ENCODE results near the gene OR2D3. TPM values are rescaled to one million over a fixed set of nuclear protein-coding genes. Genes with fewer than 3 reads are reported as not detected.
A peak's percentile ranks its signal among the peaks of the same experiment; 100 is the strongest.

OR2D3 gene
- polyA plus RNA-seq, 1 of the 3 experiments (the other 2 are of a cell fraction), result not detected

DNA sequence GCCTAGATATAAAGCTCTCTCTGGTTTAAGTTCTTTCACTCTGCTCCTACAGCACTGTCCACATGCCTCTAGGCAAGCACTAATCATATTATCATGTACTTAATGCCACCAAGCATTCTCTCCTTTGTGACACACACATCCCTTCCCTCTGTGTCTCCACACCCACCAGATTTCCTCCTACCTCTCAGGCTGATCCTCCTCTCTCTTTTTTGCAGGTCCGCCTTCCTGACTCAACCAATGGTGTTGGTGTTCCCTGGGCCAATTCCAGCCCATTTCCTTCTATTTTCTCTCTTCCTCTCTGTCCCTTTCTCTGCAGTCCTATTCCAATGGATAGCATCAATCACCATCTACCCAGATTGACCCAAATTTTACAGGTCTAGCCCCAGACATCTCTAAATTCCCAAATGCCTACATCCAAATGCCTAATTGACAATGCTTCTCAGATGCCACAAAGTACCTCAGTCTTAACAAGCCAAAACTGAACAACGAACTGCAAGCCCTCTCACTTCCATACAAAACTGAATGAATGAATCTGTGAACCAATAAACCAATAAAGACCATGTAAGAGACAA lies 4.9 kb downstream of the OR2D3 start:
- peak overlapping the region; percentile 95 for H3K4me2 ChIP-seq
- 52% methylated on average over 2 of the region's 2 CpGs for WGBS (ENCODE audit: low lambda C conversion rate)
- no peaks in the 10 kb centered on the region for H4K20me1 ChIP-seq (ENCODE audit: insufficient read depth)
- no peaks in the 10 kb centered on the region for H3F3A ChIP-seq (replicated peaks; ENCODE audit: insufficient read depth)
- no peaks in the 10 kb centered on the region for H3K27me3 ChIP-seq (ENCODE audit: insufficient read depth)
- H2AFZ ChIP-seq (ENCODE audit: low read depth), result peak overlapping the region; percentile 96
- POLR2A ChIA-PET, result no interaction called here
- peak overlapping the region; percentile 53 to 72 for H3K4me3 ChIP-seq (ENCODE audit: low read depth in 2 of 2, low read length in 1 of 2)
- TF ChIP-seq, protein P1, sequence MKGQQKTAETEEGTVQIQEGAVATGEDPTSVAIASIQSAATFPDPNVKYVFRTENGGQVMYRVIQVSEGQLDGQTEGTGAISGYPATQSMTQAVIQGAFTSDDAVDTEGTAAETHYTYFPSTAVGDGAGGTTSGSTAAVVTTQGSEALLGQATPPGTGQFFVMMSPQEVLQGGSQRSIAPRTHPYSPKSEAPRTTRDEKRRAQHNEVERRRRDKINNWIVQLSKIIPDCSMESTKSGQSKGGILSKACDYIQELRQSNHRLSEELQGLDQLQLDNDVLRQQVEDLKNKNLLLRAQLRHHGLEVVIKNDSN (IDR thresholded peaks at IDR 0.05; ENCODE audit: borderline replicate concordance, low read depth), result no peak
- TF ChIP-seq, protein P2, sequence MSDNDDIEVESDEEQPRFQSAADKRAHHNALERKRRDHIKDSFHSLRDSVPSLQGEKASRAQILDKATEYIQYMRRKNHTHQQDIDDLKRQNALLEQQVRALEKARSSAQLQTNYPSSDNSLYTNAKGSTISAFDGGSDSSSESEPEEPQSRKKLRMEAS (IDR thresholded peaks at IDR 0.05; ENCODE audit: low read depth), result no peak
- no peak for TF ChIP-seq POLR2AphosphoS5 (IDR thresholded peaks at IDR 0.05; ENCODE audit: low read depth, low read length)
- TF ChIP-seq CHD2 (IDR thresholded peaks at IDR 0.05; ENCODE audit: low read length, partially characterized antibody), result no peak
- TF ChIP-seq, protein P3, sequence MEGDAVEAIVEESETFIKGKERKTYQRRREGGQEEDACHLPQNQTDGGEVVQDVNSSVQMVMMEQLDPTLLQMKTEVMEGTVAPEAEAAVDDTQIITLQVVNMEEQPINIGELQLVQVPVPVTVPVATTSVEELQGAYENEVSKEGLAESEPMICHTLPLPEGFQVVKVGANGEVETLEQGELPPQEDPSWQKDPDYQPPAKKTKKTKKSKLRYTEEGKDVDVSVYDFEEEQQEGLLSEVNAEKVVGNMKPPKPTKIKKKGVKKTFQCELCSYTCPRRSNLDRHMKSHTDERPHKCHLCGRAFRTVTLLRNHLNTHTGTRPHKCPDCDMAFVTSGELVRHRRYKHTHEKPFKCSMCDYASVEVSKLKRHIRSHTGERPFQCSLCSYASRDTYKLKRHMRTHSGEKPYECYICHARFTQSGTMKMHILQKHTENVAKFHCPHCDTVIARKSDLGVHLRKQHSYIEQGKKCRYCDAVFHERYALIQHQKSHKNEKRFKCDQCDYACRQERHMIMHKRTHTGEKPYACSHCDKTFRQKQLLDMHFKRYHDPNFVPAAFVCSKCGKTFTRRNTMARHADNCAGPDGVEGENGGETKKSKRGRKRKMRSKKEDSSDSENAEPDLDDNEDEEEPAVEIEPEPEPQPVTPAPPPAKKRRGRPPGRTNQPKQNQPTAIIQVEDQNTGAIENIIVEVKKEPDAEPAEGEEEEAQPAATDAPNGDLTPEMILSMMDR (IDR thresholded peaks at IDR 0.05), result no peak
- TF ChIP-seq EZH2phosphoT487 (IDR thresholded peaks at IDR 0.05; ENCODE audit: borderline replicate concordance, low read depth), result no peak
- no peak for TF ChIP-seq EP300 (IDR thresholded peaks at IDR 0.05; ENCODE audit: borderline replicate concordance in 1 of 2, low read depth in 1 of 2, low read length in 1 of 2)
- TF ChIP-seq ELF1 (IDR thresholded peaks at IDR 0.05), result no peak
- TF ChIP-seq MXI1 (IDR thresholded peaks at IDR 0.05; ENCODE audit: low read depth, low read length), result no peak
- TF ChIP-seq, protein P4, sequence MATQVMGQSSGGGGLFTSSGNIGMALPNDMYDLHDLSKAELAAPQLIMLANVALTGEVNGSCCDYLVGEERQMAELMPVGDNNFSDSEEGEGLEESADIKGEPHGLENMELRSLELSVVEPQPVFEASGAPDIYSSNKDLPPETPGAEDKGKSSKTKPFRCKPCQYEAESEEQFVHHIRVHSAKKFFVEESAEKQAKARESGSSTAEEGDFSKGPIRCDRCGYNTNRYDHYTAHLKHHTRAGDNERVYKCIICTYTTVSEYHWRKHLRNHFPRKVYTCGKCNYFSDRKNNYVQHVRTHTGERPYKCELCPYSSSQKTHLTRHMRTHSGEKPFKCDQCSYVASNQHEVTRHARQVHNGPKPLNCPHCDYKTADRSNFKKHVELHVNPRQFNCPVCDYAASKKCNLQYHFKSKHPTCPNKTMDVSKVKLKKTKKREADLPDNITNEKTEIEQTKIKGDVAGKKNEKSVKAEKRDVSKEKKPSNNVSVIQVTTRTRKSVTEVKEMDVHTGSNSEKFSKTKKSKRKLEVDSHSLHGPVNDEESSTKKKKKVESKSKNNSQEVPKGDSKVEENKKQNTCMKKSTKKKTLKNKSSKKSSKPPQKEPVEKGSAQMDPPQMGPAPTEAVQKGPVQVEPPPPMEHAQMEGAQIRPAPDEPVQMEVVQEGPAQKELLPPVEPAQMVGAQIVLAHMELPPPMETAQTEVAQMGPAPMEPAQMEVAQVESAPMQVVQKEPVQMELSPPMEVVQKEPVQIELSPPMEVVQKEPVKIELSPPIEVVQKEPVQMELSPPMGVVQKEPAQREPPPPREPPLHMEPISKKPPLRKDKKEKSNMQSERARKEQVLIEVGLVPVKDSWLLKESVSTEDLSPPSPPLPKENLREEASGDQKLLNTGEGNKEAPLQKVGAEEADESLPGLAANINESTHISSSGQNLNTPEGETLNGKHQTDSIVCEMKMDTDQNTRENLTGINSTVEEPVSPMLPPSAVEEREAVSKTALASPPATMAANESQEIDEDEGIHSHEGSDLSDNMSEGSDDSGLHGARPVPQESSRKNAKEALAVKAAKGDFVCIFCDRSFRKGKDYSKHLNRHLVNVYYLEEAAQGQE (IDR thresholded peaks at IDR 0.05; ENCODE audit: low read depth, low read length), result no peak
- no peak for TF ChIP-seq TEAD4 (IDR thresholded peaks at IDR 0.05; ENCODE audit: borderline replicate concordance, insufficient read depth)
- TF ChIP-seq RAD21 (IDR thresholded peaks at IDR 0.05; ENCODE audit: low read length), result no peak
- no peak for TF ChIP-seq GABPA (IDR thresholded peaks at IDR 0.05; ENCODE audit: low read depth)
- no peak for TF ChIP-seq FOSL2 (IDR thresholded peaks at IDR 0.05; ENCODE audit: borderline replicate concordance, low read depth)
- no peak for TF ChIP-seq SIN3A (IDR thresholded peaks at IDR 0.05; ENCODE audit: borderline replicate concordance, low read depth, low read length)
- no peak for TF ChIP-seq FOXM1 (IDR thresholded peaks at IDR 0.05; ENCODE audit: low read depth)
- no peak for DNase-seq
- no peaks in the 10 kb centered on the region for H3K79me2 ChIP-seq (ENCODE audit: insufficient read depth)
- CTCF ChIA-PET, result interaction anchor here (0.6 kb wide), 1 partner anchor 62 kb away, joined by 3 read pairs; no protein-coding TSS in a partner anchor
- H3K27ac ChIP-seq (ENCODE audit: low read depth in 2 of 2, low read length in 1 of 2), result no peak overlapping the region
- no peaks in the 10 kb centered on the region for H3K9me3 ChIP-seq
- no peaks in the 10 kb centered on the region for H3K9me2 ChIP-seq
- H3K9ac ChIP-seq, result no peak overlapping the region
- no peaks in the 10 kb centered on the region for H3K36me3 ChIP-seq (replicated peaks in 1 of 2; ENCODE audit: control insufficient read depth in 1 of 2, insufficient read depth in 2 of 2, low read length in 1 of 2)
- peaks cover 0 to 5% of the 10 kb centered on the region in 2 experiments; a peak in 1 of 4 replicates for H3K4me1 ChIP-seq (ENCODE audit: control insufficient read depth in 1 of 2, insufficient read depth in 2 of 2, low read depth in 1 of 2, low read length in 1 of 2)
